GM18507 (cell line): ENCODE results near the gene SAV1.
"Not testable (repeated sequence)": the region's sequence is repeated elsewhere in the genome, so short reads cannot be mapped to it uniquely, and the experiment has no call there.

Experiments
- DNase-seq: peaks from one replicate; pipeline ENCODE4 v3.0.0; 2011; ENCODE audit warnings: low read depth; ENCODE audit not compliant: insufficient read length; ENCODE audit errors: extremely low spot score
- FAIRE-seq: peaks from 2 replicates; lab custom pipeline; 2011; peaks lifted over from hg19 to GRCh38; lab: Jason Lieb, UNC

SAV1 gene

GRCh38 chr14:50666772-50667683, 1.1 kb downstream of the SAV1 start:
- FAIRE-seq (peak; percentile 12), DNase-seq (no peak)

GRCh38 chr14:50665300-50665699, 2.8 kb downstream of the SAV1 start:
- not testable (repeated sequence) for DNase-seq
- FAIRE-seq: peak; percentile 92

GRCh38 chr14:50664579-50664978, 3.5 kb downstream of the SAV1 start:
- FAIRE-seq: peak; percentile 12
- DNase-seq: not testable (repeated sequence)

- no peak for DNase-seq
- FAIRE-seq: no peak
Measured at GRCh38 chr14:50659327-50659974, 8.7 kb downstream of the SAV1 start.

- DNase-seq (no peak), FAIRE-seq (no peak)
Measured at GRCh38 chr14:50658203-50658602, 9.9 kb downstream of the SAV1 start.

- no peak for FAIRE-seq
- no peak for DNase-seq
Measured at GRCh38 chr14:50657753-50658152, 10.4 kb downstream of the SAV1 start.

GRCh38 chr14:50656776-50657175, 11.3 kb downstream of the SAV1 start:
- DNase-seq (no peak), FAIRE-seq (no peak)

GRCh38 chr14:50649691-50650090, 18.4 kb downstream of the SAV1 start:
- peak; percentile 69 for FAIRE-seq
- no peak for DNase-seq

GRCh38 chr14:50647753-50648152, 20.4 kb downstream of the SAV1 start:
- DNase-seq (no peak), FAIRE-seq (no peak)

GRCh38 chr14:50647282-50647681, 20.8 kb downstream of the SAV1 start:
- FAIRE-seq: peak; percentile 89
- DNase-seq: no peak

- DNase-seq: no peak
- no peak for FAIRE-seq
Measured at GRCh38 chr14:50635141-50635540, 33.0 kb downstream of the SAV1 start.

GRCh38 chr14:50633954-50634353, 34.2 kb downstream of the SAV1 start:
- DNase-seq (no peak), FAIRE-seq (no peak)

- FAIRE-seq: no peak
- DNase-seq: no peak
Measured at GRCh38 chr14:50631408-50631821, 36.7 kb downstream of the SAV1 start.

GRCh38 chr14:50624947-50625346, 43.2 kb downstream of the SAV1 start:
- not testable (repeated sequence) for FAIRE-seq, DNase-seq

GRCh38 chr14:50624447-50624846, 43.7 kb downstream of the SAV1 start:
- no peak for FAIRE-seq
- DNase-seq: no peak

- DNase-seq (no peak), FAIRE-seq (no peak)
Measured at GRCh38 chr14:50622978-50623377, 45.1 kb downstream of the SAV1 start.

- DNase-seq: no peak
- FAIRE-seq: no peak
Measured at GRCh38 chr14:50620341-50620740, 47.8 kb downstream of the SAV1 start.

- peak; percentile 78 for FAIRE-seq
- peak; percentile 25 for DNase-seq
Measured at GRCh38 chr14:50619569-50620141, 48.5 kb downstream of the SAV1 start.

- FAIRE-seq (no peak), DNase-seq (no peak)
Measured at GRCh38 chr14:50616275-50616674, 51.8 kb downstream of the SAV1 start.

GRCh38 chr14:50615552-50615951, 52.6 kb downstream of the SAV1 start:
- DNase-seq (no peak), FAIRE-seq (no peak)
